Testis (tissue), 2 donors: ENCODE data around the gene MYL6.

Source experiments
- POLR2A ChIP-seq: fragments of 450-650 bp; IDR thresholded peaks from one replicate; pipeline ENCODE4 v1.6.1; 2017; ENCODE audit warnings: antibody characterized with exemption, mild to moderate bottlenecking, moderate library complexity
- TF ChIP-seq, protein P1 (sequence below), 3 experiments: fragments of 450-650 bp in 2 of 3; fragments of 200-600 bp in 1 of 3; sonication (generic) in 1 of 3; IDR thresholded peaks; one replicate each; pipeline ENCODE4 v1.5.1; 2016 to 2019; ENCODE audit warnings: antibody characterized with exemption in 3 of 3, mild to moderate bottlenecking in 2 of 3, moderate library complexity in 1 of 3

GRCh38 chr12:56186957-56187356 is 28.8 kb downstream of the MYL6 start:
- TF ChIP-seq, protein P1, sequence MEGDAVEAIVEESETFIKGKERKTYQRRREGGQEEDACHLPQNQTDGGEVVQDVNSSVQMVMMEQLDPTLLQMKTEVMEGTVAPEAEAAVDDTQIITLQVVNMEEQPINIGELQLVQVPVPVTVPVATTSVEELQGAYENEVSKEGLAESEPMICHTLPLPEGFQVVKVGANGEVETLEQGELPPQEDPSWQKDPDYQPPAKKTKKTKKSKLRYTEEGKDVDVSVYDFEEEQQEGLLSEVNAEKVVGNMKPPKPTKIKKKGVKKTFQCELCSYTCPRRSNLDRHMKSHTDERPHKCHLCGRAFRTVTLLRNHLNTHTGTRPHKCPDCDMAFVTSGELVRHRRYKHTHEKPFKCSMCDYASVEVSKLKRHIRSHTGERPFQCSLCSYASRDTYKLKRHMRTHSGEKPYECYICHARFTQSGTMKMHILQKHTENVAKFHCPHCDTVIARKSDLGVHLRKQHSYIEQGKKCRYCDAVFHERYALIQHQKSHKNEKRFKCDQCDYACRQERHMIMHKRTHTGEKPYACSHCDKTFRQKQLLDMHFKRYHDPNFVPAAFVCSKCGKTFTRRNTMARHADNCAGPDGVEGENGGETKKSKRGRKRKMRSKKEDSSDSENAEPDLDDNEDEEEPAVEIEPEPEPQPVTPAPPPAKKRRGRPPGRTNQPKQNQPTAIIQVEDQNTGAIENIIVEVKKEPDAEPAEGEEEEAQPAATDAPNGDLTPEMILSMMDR (IDR thresholded peaks at IDR 0.05): no peak
- TF ChIP-seq POLR2A: no peak
